ENCODE data around the gene OAS2. TPM values are rescaled to one million over a fixed set of nuclear protein-coding genes. Genes with fewer than 3 reads are reported as not detected.

Gene OAS2
- total RNA-seq, 1 donor from 2014 or later = not detected

GRCh38 chr12:112998987-112999767, 20.9 kb downstream of the OAS2 start:
- no peak for TF ChIP-seq CTCF (IDR thresholded peaks at IDR 0.05; ENCODE audit: partially characterized antibody, unreplicated experiment)
- H3K9me3 Mint-ChIP-seq (ENCODE audit: unreplicated experiment) = peaks cover 4% of the 10 kb centered on the region
- H3K4me1 Mint-ChIP-seq (ENCODE audit: low read depth, unreplicated experiment) = no peaks in the 10 kb centered on the region
- DNase-seq = no peak
- H3K4me3 Mint-ChIP-seq (ENCODE audit: unreplicated experiment) = no peak overlapping the region
- no peak overlapping the region for H3K27ac Mint-ChIP-seq (ENCODE audit: unreplicated experiment)
- H3K36me3 Mint-ChIP-seq (ENCODE audit: unreplicated experiment) = peaks cover 5% of the 10 kb centered on the region
- peaks cover 1% of the 10 kb centered on the region for H3K27me3 Mint-ChIP-seq (ENCODE audit: unreplicated experiment)

- Mint-ChIP-seq H3K27ac (ENCODE audit: unreplicated experiment) (no peak overlapping the region), H3K9me3 (ENCODE audit: unreplicated experiment) (peaks cover 4% of the 10 kb centered on the region), H3K27me3 (ENCODE audit: unreplicated experiment) (peaks cover 1% of the 10 kb centered on the region), H3K36me3 (ENCODE audit: unreplicated experiment) (peaks cover 5% of the 10 kb centered on the region), H3K4me3 (ENCODE audit: unreplicated experiment) (no peak overlapping the region), H3K4me1 (ENCODE audit: low read depth, unreplicated experiment) (no peaks in the 10 kb centered on the region)
- no peak for TF ChIP-seq CTCF (IDR thresholded peaks at IDR 0.05; ENCODE audit: partially characterized antibody, unreplicated experiment)
- no peak for DNase-seq
These were observed 22.1 kb downstream of the OAS2 start for GRCh38 chr12:113000433-113000832.

- no peak for DNase-seq
- Mint-ChIP-seq H3K27me3 (ENCODE audit: unreplicated experiment) (no peaks in the 10 kb centered on the region), H3K27ac (ENCODE audit: unreplicated experiment) (no peak overlapping the region), H3K4me1 (ENCODE audit: low read depth, unreplicated experiment) (no peaks in the 10 kb centered on the region), H3K36me3 (ENCODE audit: unreplicated experiment) (peaks cover 5% of the 10 kb centered on the region), H3K9me3 (ENCODE audit: unreplicated experiment) (peaks cover under 1% of the 10 kb centered on the region), H3K4me3 (ENCODE audit: unreplicated experiment) (no peak overlapping the region)
- no peak for TF ChIP-seq CTCF (IDR thresholded peaks at IDR 0.05; ENCODE audit: partially characterized antibody, unreplicated experiment)
These were observed 23.8 kb downstream of the OAS2 start for GRCh38 chr12:113002155-113002554.

- H3K27me3 Mint-ChIP-seq (ENCODE audit: unreplicated experiment) = no peaks in the 10 kb centered on the region
- no peaks in the 10 kb centered on the region for H3K9me3 Mint-ChIP-seq (ENCODE audit: unreplicated experiment)
- H3K4me1 Mint-ChIP-seq (ENCODE audit: low read depth, unreplicated experiment) = no peaks in the 10 kb centered on the region
- H3K4me3 Mint-ChIP-seq (ENCODE audit: unreplicated experiment) = no peak overlapping the region
- no peak for TF ChIP-seq CTCF (IDR thresholded peaks at IDR 0.05; ENCODE audit: partially characterized antibody, unreplicated experiment)
- H3K36me3 Mint-ChIP-seq (ENCODE audit: unreplicated experiment) = peaks cover 5% of the 10 kb centered on the region
- no peak overlapping the region for H3K27ac Mint-ChIP-seq (ENCODE audit: unreplicated experiment)
- DNase-seq = no peak
These were observed 24.4 kb downstream of the OAS2 start for GRCh38 chr12:113002676-113003075.

- no peak for TF ChIP-seq CTCF (IDR thresholded peaks at IDR 0.05; ENCODE audit: partially characterized antibody, unreplicated experiment)
- peaks cover 8% of the 10 kb centered on the region for H3K36me3 Mint-ChIP-seq (ENCODE audit: unreplicated experiment)
- H3K4me1 Mint-ChIP-seq (ENCODE audit: low read depth, unreplicated experiment) = no peaks in the 10 kb centered on the region
- peaks cover 1% of the 10 kb centered on the region for H3K9me3 Mint-ChIP-seq (ENCODE audit: unreplicated experiment)
- H3K27me3 Mint-ChIP-seq (ENCODE audit: unreplicated experiment) = no peaks in the 10 kb centered on the region
- H3K4me3 Mint-ChIP-seq (ENCODE audit: unreplicated experiment) = no peak overlapping the region
- H3K27ac Mint-ChIP-seq (ENCODE audit: unreplicated experiment) = no peak overlapping the region
- no peak for DNase-seq
These were observed 25.3 kb downstream of the OAS2 start for GRCh38 chr12:113003636-113004035.

Data from glutamatergic neuron (in vitro differentiated cells).